Sigmoid colon (tissue), 7 donors: Measurements from ENCODE around the gene HCN2. TPM values are rescaled to one million over a fixed set of nuclear protein-coding genes. Genes with fewer than 3 reads are reported as not detected.

Experiments
- DNase-seq: peaks from one replicate; pipeline ENCODE4 v3.0.0-alpha.2; 2019
- H3K27ac ChIP-seq, 4 donors: fragments of 200-600 bp; sonication (generic); one replicate each; pipeline ENCODE4 v1.5.1; 2016 to 2019; ENCODE audit warnings: mild to moderate bottlenecking in 1 of 4
- H3K27me3 ChIP-seq, 3 donors: fragments of 200-600 bp; sonication (generic); one replicate each; pipeline ENCODE4 v1.5.1; 2019; ENCODE audit warnings: mild to moderate bottlenecking in 1 of 3
- H3K36me3 ChIP-seq, 4 donors: fragments of 200-600 bp; sonication (generic); one replicate each; pipeline ENCODE4 v1.5.1; 2016 to 2019
- H3K4me1 ChIP-seq, 4 donors: fragments of 200-600 bp; sonication (generic); one replicate each; pipeline ENCODE4 v1.5.1; 2017 to 2019
- H3K4me3 ChIP-seq, 4 donors: fragments of 200-600 bp; sonication (generic); one replicate each; pipeline ENCODE4 v1.5.1; 2017 to 2019; ENCODE audit warnings: mild to moderate bottlenecking in 2 of 4, moderate library complexity in 1 of 4
- H3K9me3 ChIP-seq, 4 donors: fragments of 200-600 bp in 3 of 4; sonication (generic) in 3 of 4; one replicate each; pipeline versions ENCODE4 v1.5.1 to v1.6.1; 2013 to 2019
- CTCF ChIP-seq, 4 experiments: fragments of 450-650 bp in 3 of 4; fragments of 200-600 bp in 1 of 4; IDR thresholded peaks; one replicate each; pipeline ENCODE4 v1.5.1; 2016 to 2019; ENCODE audit warnings: antibody characterized with exemption in 4 of 4, mild to moderate bottlenecking in 3 of 4, moderate library complexity in 2 of 4
- EP300 ChIP-seq, 4 donors: sonication (generic); formaldehyde crosslinking; IDR thresholded peaks; one replicate each; pipeline ENCODE4 v1.6.1; 2017; ENCODE audit warnings: antibody characterized with exemption in 4 of 4
- POLR2A ChIP-seq, 2 donors: fragments of 450-650 bp; IDR thresholded peaks; one replicate each; pipeline ENCODE4 v1.6.1; 2016; ENCODE audit warnings: antibody characterized with exemption in 2 of 2, mild to moderate bottlenecking in 2 of 2, moderate library complexity in 2 of 2
- POLR2AphosphoS5 ChIP-seq, 4 donors: sonication (generic); formaldehyde crosslinking; IDR thresholded peaks; one replicate each; pipeline ENCODE4 v1.6.1; 2017; ENCODE audit warnings: antibody characterized with exemption in 4 of 4
- WGBS, 2 donors: extraction: QIAGEN DNeasy Blood & Tissue Kit; methylation state at CpG; one replicate each; pipeline ENCODE4 v1.1.7; 2013; 5-methylcytosine and 5-hydroxymethylcytosine counted together
- intact Hi-C: fragments of 100-400 bp; cut with DNase I; formaldehyde crosslinking; loops from one replicate; pipeline ENCODE4 v1.15.1; 2023
- polyA plus RNA-seq, 3 donors: library from polyadenylated mRNA; stranded (reverse); fragments of 200-250 nt; gene quantifications; one replicate each; pipeline ENCODE4 v1.2.3, GENCODE V29; 2013
- total RNA-seq, 4 donors: library from RNA; depleted of rRNA; stranded (reverse); fragments of >200 nt; gene quantifications; one replicate each; pipeline ENCODE4 v1.1.0, GENCODE V29; 2016
- donor health status: healthy with polysubstance abuse.
- donor health status: Bipolar disorder and iron deficiency.
- donor health status: healthy.

HCN2 gene
- total and polyA plus RNA-seq, 7 donors, result 0.23 to 0.55 (median 0.39) TPM; not detected in 2

GRCh38 chr19:641702-642101 lies 52.0 kb downstream of the HCN2 start:
- peaks cover 0 to 12% (median 5%) of the 10 kb centered on the region in 4 donors for H3K36me3 ChIP-seq
- no peaks in the 10 kb centered on the region for H3K9me3 ChIP-seq
- intact Hi-C loops, result no loop called here
- H3K4me1 ChIP-seq, result peaks cover 0 to 16% (median 14%) of the 10 kb centered on the region in 4 donors
- H3K27me3 ChIP-seq, result no peaks in the 10 kb centered on the region
- no peak for TF ChIP-seq CTCF (IDR thresholded peaks at IDR 0.05)
- TF ChIP-seq POLR2A (IDR thresholded peaks at IDR 0.05), result no peak
- TF ChIP-seq POLR2AphosphoS5 (IDR thresholded peaks at IDR 0.05), result no peak
- no peak for TF ChIP-seq EP300 (IDR thresholded peaks at IDR 0.05)
- 52 to 84% methylated on average over 17 of the region's 17 CpGs for WGBS, 2 donors
- no peak for DNase-seq
- no peak overlapping the region for H3K27ac ChIP-seq
- H3K4me3 ChIP-seq, result no peak overlapping the region

DNA sequence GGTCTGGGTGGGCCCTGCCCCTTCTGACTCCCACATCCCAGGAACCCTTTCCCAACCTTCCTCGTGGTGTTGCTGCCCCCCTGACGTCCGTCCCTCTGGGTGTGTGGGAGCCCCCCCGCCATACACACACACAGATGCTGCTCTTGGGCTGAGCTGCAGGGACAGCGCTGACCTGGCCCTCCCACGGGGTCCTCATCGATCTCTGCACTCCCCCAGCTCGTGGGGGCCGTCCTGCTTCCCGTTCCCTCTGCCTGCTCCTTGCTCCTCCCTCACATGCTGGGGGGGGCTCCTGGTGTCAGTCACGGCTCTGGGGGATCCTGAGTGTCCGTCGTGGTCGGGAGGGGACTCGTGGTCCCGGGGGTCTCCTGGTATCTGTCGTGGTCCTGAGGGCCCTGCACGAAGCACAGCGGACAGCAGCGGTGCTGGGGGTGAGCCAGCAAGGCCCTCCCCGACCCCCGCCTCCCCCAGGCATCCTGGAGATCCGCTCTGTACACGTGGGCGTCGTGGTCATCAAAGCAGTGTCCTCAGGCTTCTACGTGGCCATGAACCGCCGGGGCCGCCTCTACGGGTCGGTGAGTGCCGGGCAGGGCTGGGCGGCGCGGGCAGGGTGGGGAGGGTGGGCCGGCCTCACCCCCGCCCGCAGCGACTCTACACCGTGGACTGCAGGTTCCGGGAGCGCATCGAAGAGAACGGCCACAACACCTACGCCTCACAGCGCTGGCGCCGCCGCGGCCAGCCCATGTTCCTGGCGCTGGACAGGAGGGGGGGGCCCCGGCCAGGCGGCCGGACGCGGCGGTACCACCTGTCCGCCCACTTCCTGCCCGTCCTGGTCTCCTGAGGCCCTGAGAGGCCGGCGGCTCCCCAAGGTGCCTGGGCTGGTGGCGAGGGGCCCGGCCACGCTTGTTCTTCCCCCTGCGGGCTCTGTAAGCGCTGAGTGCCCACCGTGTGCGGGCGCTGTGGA lies 53.4 kb downstream of the HCN2 start:
- Histone ChIP-seq H3K9me3 (no peaks in the 10 kb centered on the region), H3K36me3 (peaks cover 6 to 25% (median 17%) of the 10 kb centered on the region in 4 donors), H3K4me1 (peaks cover 0 to 16% (median 14%) of the 10 kb centered on the region in 4 donors), H3K27me3 (no peaks in the 10 kb centered on the region), H3K4me3 (no peak overlapping the region), H3K27ac (no peak overlapping the region)
- WGBS, 2 donors, result 84 to 89% methylated on average over 70 of the region's 70 CpGs
- intact Hi-C loops, result no loop called here
- no peak for TF ChIP-seq POLR2AphosphoS5 (IDR thresholded peaks at IDR 0.05)
- no peak for TF ChIP-seq EP300 (IDR thresholded peaks at IDR 0.05)
- TF ChIP-seq POLR2A (IDR thresholded peaks at IDR 0.05), result no peak
- no peak for TF ChIP-seq CTCF (IDR thresholded peaks at IDR 0.05)
- DNase-seq, result no peak

GRCh38 chr19:643736-644135 lies 54.1 kb downstream of the HCN2 start:
- no peak for TF ChIP-seq CTCF (IDR thresholded peaks at IDR 0.05)
- no peak for TF ChIP-seq POLR2AphosphoS5 (IDR thresholded peaks at IDR 0.05)
- no peak for TF ChIP-seq EP300 (IDR thresholded peaks at IDR 0.05)
- TF ChIP-seq POLR2A (IDR thresholded peaks at IDR 0.05), result no peak
- Histone ChIP-seq H3K27me3 (no peaks in the 10 kb centered on the region), H3K4me1 (peaks cover 0 to 13% (median 12%) of the 10 kb centered on the region in 4 donors), H3K27ac (no peak overlapping the region), H3K36me3 (peaks cover 12 to 32% (median 24%) of the 10 kb centered on the region in 4 donors), H3K4me3 (no peak overlapping the region), H3K9me3 (no peaks in the 10 kb centered on the region)
- no peak for DNase-seq
- intact Hi-C loops, result no loop called here
- WGBS, 2 donors, result 89% methylated on average over 24 of the region's 24 CpGs

DNA sequence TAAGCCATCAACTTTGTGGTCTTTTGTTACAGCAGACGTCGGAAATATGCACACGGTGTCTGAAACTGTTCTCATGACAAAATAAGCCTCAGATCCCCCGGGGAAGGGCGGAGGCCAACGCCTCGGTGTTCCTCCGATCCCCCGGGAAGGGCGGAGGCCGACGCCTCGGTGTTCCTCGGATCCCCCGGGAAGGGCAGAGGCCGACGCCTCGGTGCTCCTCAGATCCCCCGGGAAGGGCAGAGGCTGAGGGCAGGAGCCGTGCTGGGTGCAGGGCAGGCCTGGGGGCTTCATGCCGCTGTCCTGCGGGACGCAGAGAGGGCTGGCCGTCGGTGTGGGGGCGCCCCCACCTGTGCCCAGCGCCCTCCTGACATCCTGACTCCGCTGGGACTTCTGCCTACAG lies 54.7 kb downstream of the HCN2 start:
- Histone ChIP-seq H3K4me3 (no peak overlapping the region), H3K27me3 (no peaks in the 10 kb centered on the region), H3K36me3 (peaks cover 12 to 38% (median 29%) of the 10 kb centered on the region in 4 donors), H3K27ac (no peak overlapping the region), H3K4me1 (peaks cover 0 to 7% (median 5%) of the 10 kb centered on the region in 4 donors), H3K9me3 (no peaks in the 10 kb centered on the region)
- no peak for DNase-seq
- TF ChIP-seq CTCF (IDR thresholded peaks at IDR 0.05) (no peak), POLR2A (IDR thresholded peaks at IDR 0.05) (no peak), POLR2AphosphoS5 (IDR thresholded peaks at IDR 0.05) (no peak), EP300 (IDR thresholded peaks at IDR 0.05) (no peak)
- 66 to 79% methylated on average over 28 of the region's 28 CpGs for WGBS, 2 donors
- intact Hi-C loops, result no loop called here
